Type B pancreatic cell (in vitro differentiated cells): ENCODE data around the gene RTN4. TPM values are rescaled to one million over a fixed set of nuclear protein-coding genes. Genes with fewer than 3 reads are reported as not detected.

ENCODE experiments used
- DNase-seq: peaks from one replicate; pipeline ENCODE4 v3.0.0; 2021; ENCODE audit warnings: mixed read lengths; ENCODE audit not compliant: unreplicated experiment; ENCODE audit errors: extremely low spot score
- H3K27ac Mint-ChIP-seq: 2 replicates; pipeline ENCODE4 v1.8.0; 2021; ENCODE audit warnings: mild to moderate bottlenecking, mixed read lengths
- H3K27me3 Mint-ChIP-seq: 2 replicates; pipeline ENCODE4 v1.8.0; 2021; ENCODE audit warnings: mixed read lengths
- H3K36me3 Mint-ChIP-seq: 2 replicates; pipeline ENCODE4 v1.8.0; 2021; ENCODE audit warnings: mixed read lengths
- H3K4me1 Mint-ChIP-seq: one replicate; pipeline ENCODE4 v1.8.0; 2021; ENCODE audit warnings: mixed read lengths; ENCODE audit not compliant: unreplicated experiment
- H3K4me3 Mint-ChIP-seq: 2 replicates; pipeline ENCODE4 v1.8.0; 2021; ENCODE audit warnings: mild to moderate bottlenecking, mixed read lengths
- H3K9me3 Mint-ChIP-seq: 2 replicates; pipeline ENCODE4 v1.8.0; 2021; ENCODE audit warnings: mixed read lengths
- total RNA-seq: library from RNA; stranded (reverse); gene quantifications from 2 replicates; pipeline ENCODE4 v1.2.1, GENCODE V29; 2021; ENCODE audit warnings: low replicate concordance
- TF ChIP-seq, protein P1 (sequence below): fragments of 200-600 bp; sonication (generic); conservative IDR thresholded peaks from 2 replicates; pipeline ENCODE4 v1.5.0; 2021; ENCODE audit warnings: antibody characterized with exemption, mild to moderate bottlenecking

Gene RTN4
- total RNA-seq, 1 donor from 2014 or later, result 187 TPM

DNA sequence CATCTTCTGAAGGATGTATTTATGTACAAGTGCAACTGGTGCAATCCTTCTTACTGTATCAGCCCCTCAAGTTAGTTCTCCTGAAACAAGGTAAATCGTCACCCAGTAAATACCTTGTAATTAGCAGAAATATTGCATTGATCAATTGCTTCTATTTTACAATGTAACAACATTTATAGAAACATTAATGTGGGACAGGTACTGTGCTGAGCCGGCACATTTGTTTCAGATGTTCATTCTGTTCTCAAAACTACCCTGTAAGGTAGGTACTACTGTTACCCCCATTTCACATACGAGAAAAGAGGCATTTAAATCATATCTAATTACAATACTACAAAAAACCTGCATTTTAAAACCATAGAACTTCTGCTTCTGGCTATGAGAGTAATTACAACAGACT, 19.5 kb downstream of the RTN4 start:
- peaks cover 19% of the 10 kb centered on the region for H3K36me3 Mint-ChIP-seq
- H3K9me3 Mint-ChIP-seq, result peaks cover 7% of the 10 kb centered on the region
- TF ChIP-seq, protein P1, sequence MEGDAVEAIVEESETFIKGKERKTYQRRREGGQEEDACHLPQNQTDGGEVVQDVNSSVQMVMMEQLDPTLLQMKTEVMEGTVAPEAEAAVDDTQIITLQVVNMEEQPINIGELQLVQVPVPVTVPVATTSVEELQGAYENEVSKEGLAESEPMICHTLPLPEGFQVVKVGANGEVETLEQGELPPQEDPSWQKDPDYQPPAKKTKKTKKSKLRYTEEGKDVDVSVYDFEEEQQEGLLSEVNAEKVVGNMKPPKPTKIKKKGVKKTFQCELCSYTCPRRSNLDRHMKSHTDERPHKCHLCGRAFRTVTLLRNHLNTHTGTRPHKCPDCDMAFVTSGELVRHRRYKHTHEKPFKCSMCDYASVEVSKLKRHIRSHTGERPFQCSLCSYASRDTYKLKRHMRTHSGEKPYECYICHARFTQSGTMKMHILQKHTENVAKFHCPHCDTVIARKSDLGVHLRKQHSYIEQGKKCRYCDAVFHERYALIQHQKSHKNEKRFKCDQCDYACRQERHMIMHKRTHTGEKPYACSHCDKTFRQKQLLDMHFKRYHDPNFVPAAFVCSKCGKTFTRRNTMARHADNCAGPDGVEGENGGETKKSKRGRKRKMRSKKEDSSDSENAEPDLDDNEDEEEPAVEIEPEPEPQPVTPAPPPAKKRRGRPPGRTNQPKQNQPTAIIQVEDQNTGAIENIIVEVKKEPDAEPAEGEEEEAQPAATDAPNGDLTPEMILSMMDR, result no peak
- no peak overlapping the region for H3K27ac Mint-ChIP-seq
- H3K4me1 Mint-ChIP-seq, result peaks cover 20% of the 10 kb centered on the region
- H3K4me3 Mint-ChIP-seq, result no peak overlapping the region
- no peak for DNase-seq
- no peaks in the 10 kb centered on the region for H3K27me3 Mint-ChIP-seq

DNA sequence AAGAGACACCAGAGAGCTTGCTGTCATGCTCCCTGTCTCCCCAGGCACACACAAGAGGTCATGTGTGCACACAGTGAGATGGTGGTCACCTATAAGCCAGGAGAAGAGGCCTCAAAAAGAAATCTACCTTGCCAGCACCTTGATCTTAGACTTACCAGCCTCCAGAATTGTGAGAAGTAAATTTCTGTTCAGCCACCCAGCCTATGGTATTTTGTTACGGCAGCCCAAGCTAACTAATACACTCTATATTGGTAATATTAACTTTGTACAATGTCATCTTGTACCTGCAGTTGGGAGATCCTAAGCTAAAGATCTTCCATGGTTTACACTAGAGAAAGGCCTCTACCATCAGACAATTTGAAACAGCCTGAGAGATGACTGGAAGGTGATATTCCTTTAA, 21.2 kb downstream of the RTN4 start:
- Mint-ChIP-seq H3K4me1 (peaks cover 18% of the 10 kb centered on the region), H3K27ac (no peak overlapping the region), H3K9me3 (no peaks in the 10 kb centered on the region), H3K36me3 (peaks cover 7% of the 10 kb centered on the region), H3K4me3 (no peak overlapping the region), H3K27me3 (no peaks in the 10 kb centered on the region)
- DNase-seq, result no peak
- TF ChIP-seq, protein P1, result no peak

DNA sequence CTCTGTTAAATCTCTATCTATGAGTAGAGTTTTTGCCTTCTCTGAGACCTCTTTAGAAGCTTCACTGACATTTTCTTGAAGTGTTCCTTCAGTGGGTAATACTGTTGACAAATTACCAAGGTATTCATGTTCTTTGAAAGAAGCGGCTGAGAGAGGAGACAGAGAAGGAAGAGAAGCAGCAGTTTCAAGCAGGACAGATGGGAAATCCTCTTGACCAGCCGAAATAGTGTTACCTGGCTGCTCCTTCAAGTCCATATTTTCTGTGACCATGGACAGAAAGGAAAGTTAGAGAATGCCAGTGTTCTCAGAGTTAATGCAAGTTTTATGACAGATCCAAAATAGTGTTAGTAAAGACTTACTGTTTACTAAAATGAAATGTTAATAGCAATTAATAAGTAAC, 23.0 kb downstream of the RTN4 start:
- H3K27ac Mint-ChIP-seq, result no peak overlapping the region
- H3K27me3 Mint-ChIP-seq, result no peaks in the 10 kb centered on the region
- H3K4me3 Mint-ChIP-seq, result no peak overlapping the region
- peaks cover 4% of the 10 kb centered on the region for H3K36me3 Mint-ChIP-seq
- peaks cover 18% of the 10 kb centered on the region for H3K4me1 Mint-ChIP-seq
- TF ChIP-seq, protein P1, result no peak
- H3K9me3 Mint-ChIP-seq, result no peaks in the 10 kb centered on the region
- DNase-seq, result no peak

DNA sequence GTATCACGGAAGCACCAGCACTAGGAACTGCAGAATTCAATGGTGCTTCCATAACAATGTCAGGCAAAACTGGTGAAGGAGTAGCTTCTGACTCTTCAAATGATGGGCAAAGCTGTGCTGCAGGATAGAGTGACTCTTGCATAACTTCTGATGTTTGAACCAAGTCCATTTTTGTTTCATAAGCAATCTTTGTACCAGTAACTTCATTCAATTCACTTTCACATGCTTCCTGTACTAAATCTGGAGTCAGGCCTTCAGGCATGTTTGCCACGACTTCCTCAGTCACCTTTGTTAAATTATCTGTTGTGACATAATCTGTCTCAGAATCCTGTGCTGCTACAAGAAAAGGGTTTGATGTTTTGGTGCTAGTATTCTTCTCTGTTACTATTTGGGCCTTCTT, 24.0 kb downstream of the RTN4 start:
- peaks cover 12% of the 10 kb centered on the region for H3K4me1 Mint-ChIP-seq
- no peaks in the 10 kb centered on the region for H3K27me3 Mint-ChIP-seq
- TF ChIP-seq, protein P1, result no peak
- peaks cover 1% of the 10 kb centered on the region for H3K36me3 Mint-ChIP-seq
- H3K4me3 Mint-ChIP-seq, result no peak overlapping the region
- no peak for DNase-seq
- no peaks in the 10 kb centered on the region for H3K9me3 Mint-ChIP-seq
- H3K27ac Mint-ChIP-seq, result no peak overlapping the region

DNA sequence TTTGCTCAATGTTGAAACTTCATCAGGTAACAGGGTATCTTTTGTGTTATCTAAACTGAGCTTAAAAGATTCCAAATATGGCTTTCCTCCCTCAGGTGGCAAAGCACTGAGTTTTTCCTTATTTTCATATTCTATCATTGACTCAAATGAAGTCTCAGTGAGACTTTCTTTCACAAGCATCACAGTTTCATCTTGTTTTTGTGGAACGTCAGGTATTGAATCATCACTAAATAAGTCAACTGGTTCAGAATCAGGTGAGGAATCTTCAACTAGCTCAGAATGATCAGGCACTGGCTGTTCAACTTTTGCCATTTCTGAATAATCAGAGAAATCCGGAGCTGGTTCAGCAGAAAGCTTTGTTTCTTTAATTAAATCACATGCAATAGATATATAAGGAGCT, 24.6 kb downstream of the RTN4 start:
- TF ChIP-seq, protein P1, result no peak
- peaks cover 5% of the 10 kb centered on the region for H3K36me3 Mint-ChIP-seq
- H3K4me1 Mint-ChIP-seq, result peaks cover 9% of the 10 kb centered on the region
- no peak for DNase-seq
- H3K27me3 Mint-ChIP-seq, result no peaks in the 10 kb centered on the region
- H3K4me3 Mint-ChIP-seq, result no peak overlapping the region
- H3K27ac Mint-ChIP-seq, result no peak overlapping the region
- no peaks in the 10 kb centered on the region for H3K9me3 Mint-ChIP-seq

DNA sequence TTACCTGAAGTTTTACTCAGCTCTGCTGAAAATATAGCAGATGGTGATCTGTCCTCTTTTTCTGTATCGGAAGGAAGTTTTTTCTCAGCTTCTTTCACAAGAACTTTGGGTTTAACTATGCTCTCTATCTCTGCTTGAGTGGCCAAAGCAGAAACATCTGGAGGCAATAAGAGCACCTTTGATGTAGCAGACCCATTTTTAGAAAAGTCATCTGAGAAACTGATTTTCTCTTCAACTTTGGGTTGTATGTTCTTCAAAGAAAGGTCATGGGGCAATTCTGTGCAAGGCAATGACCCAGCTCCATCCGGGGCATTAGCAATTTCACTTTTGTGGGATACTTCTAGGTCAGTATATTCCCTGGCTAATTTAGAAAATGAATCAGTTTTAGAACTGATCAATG, 25.2 kb downstream of the RTN4 start:
- Mint-ChIP-seq H3K4me1 (peaks cover 9% of the 10 kb centered on the region), H3K27ac (no peak overlapping the region), H3K27me3 (no peaks in the 10 kb centered on the region), H3K9me3 (no peaks in the 10 kb centered on the region), H3K36me3 (peaks cover 10% of the 10 kb centered on the region), H3K4me3 (peak overlapping the region; percentile 9)
- TF ChIP-seq, protein P1, result no peak
- no peak for DNase-seq
